ENCODE results near the gene RNF182.

- TF ChIP-seq CTCF (IDR thresholded peaks at IDR 0.05): no peak
- no peak for TF ChIP-seq POLR2A (IDR thresholded peaks at IDR 0.05)
- TF ChIP-seq EP300 (IDR thresholded peaks at IDR 0.05; ENCODE audit: low read depth): no peak
Observed at GRCh38 chr6:13918686-13919250, 6.0 kb upstream of the RNF182 start.

Measured in transverse colon (tissue), 3 donors.